K562 (cell line): ENCODE data around the gene UFSP1. TPM values are rescaled to one million over a fixed set of nuclear protein-coding genes. Genes with fewer than 3 reads are reported as not detected.

ENCODE experiments used
- ETV6 ChIP-seq, 3 experiments: fragments of 150-350 bp in 1 of 3; sonication (generic) in 1 of 3; formaldehyde crosslinking in 1 of 3; IDR thresholded peaks; 2 replicates each; pipeline versions ENCODE4 v1.6.1 to v1.8.0; 2014 to 2022; ENCODE audit warnings: borderline replicate concordance in 2 of 3, low read depth in 2 of 3, antibody characterized with exemption in 1 of 3, low read length in 1 of 3, mild to moderate bottlenecking in 1 of 3, missing genetic modification reagents in 1 of 3
- HCFC1 ChIP-seq: IDR thresholded peaks from 2 replicates; pipeline ENCODE4 v1.6.1; 2012; ENCODE audit warnings: low read depth, low read length, improper control_type of control experiment
- POLR2A ChIP-seq: fragments of 450-650 bp; conservative IDR thresholded peaks from 2 replicates; pipeline ENCODE4 v1.6.1; 2016
- STAG1 ChIP-seq: sonication (generic); formaldehyde crosslinking; IDR thresholded peaks from 2 replicates; pipeline ENCODE4 v1.5.0; 2020; ENCODE audit warnings: missing genetic modification reagents, borderline replicate concordance
- ZNF133 ChIP-seq: fragments of 250-450 bp; sonication (Bioruptor Pico); IDR thresholded peaks from 2 replicates; pipeline ENCODE4 v1.4.0; 2020; ENCODE audit warnings: mild to moderate bottlenecking
- ZNF436 ChIP-seq: fragments of 250-450, 450-650 bp; sonication (Bioruptor Pico); formaldehyde crosslinking; IDR thresholded peaks from 2 replicates; pipeline ENCODE4 v1.7.0; 2020; ENCODE audit warnings: mild to moderate bottlenecking
- polyA plus RNA-seq, 8 experiments: library from polyadenylated mRNA; depleted of rRNA in 4 of 8; stranded (reverse) in 5 of 8; unstranded in 3 of 8; fragments of >200 nt; fragmentation: Nextera tagmentation in 2 of 8; fragmentation: Illumina TruSeq in 1 of 8; extraction: Ambion mirVana in 2 of 8; extraction: Trizol in 1 of 8; gene quantifications; 2 replicates each; pipeline versions ENCODE4 v1.2.1 to v1.2.3, GENCODE V29; 2011 to 2014; ENCODE audit warnings: inconsistent platforms in 1 of 8, missing spikeins in 1 of 8
- total RNA-seq, 7 experiments: library from RNA; depleted of rRNA in 6 of 7; stranded (reverse); fragments of >200 nt in 6 of 7; fragmentation: Illumina TruSeq in 2 of 7; extraction: Trizol in 2 of 7; gene quantifications; 2 replicates each; pipeline versions ENCODE4 v1.2.1 to v1.2.3, GENCODE V29; 2011 to 2021; ENCODE audit warnings: low replicate concordance in 1 of 7
- TF ChIP-seq, protein P1 (sequence below): fragments of 450-650 bp; IDR thresholded peaks from 2 replicates; pipeline ENCODE4 v1.6.1; 2016; ENCODE audit warnings: missing biosample characterization, missing genetic modification characterization
- TF ChIP-seq, protein P2 (sequence below): sonication (generic); formaldehyde crosslinking; IDR thresholded peaks from 2 replicates; pipeline ENCODE4 v1.4.0; 2020; ENCODE audit warnings: mild to moderate bottlenecking, missing genetic modification reagents
- TF ChIP-seq, protein P3 (sequence below), 2 experiments: fragments of 450-650 bp in 1 of 2; sonication (generic) in 1 of 2; formaldehyde crosslinking; conservative IDR thresholded peaks; 2 replicates each; pipeline versions ENCODE4 v1.4.0 to v1.8.1; 2020 to 2022; ENCODE audit warnings: mild to moderate bottlenecking in 1 of 2, missing genetic modification reagents in 1 of 2
- TF ChIP-seq, protein P4 (sequence below): fragments of 450-650 bp; formaldehyde crosslinking; IDR thresholded peaks from 2 replicates; pipeline ENCODE4 v1.4.0; 2022; ENCODE audit warnings: missing genetic modification characterization
- TF ChIP-seq, protein P5 (sequence below): sonication (generic); formaldehyde crosslinking; IDR thresholded peaks from 2 replicates; pipeline ENCODE4 v1.8.0; 2022; ENCODE audit warnings: mild to moderate bottlenecking, low read depth, missing genetic modification reagents
- TF ChIP-seq, protein P6 (sequence below), 2 experiments: IDR thresholded peaks; 2 replicates each; pipeline ENCODE4 v1.6.1; 2012; ENCODE audit warnings: improper control_type of control experiment in 2 of 2, low read depth in 2 of 2, low read length in 2 of 2, borderline replicate concordance in 1 of 2
- TF ChIP-seq, protein P7 (sequence below): fragments of 250-450 bp; sonication (Bioruptor Pico); IDR thresholded peaks from 2 replicates; pipeline ENCODE4 v1.5.0; 2020; ENCODE audit warnings: mild to moderate bottlenecking

Gene UFSP1
- total and polyA plus RNA-seq, 9 of the 15 experiments (the other 6 are each of a cell fraction or from before 2014, with no cell fraction given): 0.50 to 18.8 (median 2.1) TPM

DNA sequence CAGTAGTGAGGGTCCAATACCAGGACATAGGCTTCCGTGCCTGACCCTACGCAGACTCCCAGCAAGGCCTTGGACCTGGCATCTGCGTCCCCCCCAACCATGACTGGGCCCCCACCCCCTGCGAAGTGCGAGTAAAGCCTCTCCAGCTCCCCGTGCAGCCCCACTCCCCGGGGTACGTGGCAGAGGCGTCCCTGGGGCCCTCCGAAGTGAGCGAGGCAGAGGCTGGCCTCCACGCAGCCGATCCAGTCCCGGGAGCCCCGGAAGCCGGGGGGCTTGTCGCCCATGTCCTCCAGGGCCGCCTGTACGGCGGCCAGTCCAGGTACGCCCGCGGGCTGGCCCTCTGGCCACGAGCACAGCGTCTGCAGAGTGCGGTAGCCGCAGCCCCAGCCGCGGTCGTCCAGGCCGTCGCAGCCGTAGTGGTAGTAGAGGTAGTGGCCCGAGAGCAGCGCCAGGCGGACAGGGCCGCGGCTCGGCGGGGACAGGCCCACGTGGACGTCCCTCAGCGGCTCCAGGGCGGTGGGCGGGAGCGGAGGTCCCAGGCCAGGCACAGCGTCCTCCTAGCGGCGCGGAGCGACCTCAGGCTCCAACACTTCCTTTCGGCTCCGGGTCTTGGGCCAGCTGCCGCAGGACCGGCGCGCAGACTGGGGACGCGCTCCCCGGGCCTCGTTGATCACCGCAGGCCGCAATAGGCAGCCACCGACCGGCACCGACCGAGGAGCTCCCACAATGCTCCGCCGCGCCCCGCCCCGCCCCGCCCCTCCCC is at the start of gene UFSP1 (continued):
- TF ChIP-seq, protein P1, sequence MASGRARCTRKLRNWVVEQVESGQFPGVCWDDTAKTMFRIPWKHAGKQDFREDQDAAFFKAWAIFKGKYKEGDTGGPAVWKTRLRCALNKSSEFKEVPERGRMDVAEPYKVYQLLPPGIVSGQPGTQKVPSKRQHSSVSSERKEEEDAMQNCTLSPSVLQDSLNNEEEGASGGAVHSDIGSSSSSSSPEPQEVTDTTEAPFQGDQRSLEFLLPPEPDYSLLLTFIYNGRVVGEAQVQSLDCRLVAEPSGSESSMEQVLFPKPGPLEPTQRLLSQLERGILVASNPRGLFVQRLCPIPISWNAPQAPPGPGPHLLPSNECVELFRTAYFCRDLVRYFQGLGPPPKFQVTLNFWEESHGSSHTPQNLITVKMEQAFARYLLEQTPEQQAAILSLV (tag): no peak
- TF ChIP-seq, protein P2, sequence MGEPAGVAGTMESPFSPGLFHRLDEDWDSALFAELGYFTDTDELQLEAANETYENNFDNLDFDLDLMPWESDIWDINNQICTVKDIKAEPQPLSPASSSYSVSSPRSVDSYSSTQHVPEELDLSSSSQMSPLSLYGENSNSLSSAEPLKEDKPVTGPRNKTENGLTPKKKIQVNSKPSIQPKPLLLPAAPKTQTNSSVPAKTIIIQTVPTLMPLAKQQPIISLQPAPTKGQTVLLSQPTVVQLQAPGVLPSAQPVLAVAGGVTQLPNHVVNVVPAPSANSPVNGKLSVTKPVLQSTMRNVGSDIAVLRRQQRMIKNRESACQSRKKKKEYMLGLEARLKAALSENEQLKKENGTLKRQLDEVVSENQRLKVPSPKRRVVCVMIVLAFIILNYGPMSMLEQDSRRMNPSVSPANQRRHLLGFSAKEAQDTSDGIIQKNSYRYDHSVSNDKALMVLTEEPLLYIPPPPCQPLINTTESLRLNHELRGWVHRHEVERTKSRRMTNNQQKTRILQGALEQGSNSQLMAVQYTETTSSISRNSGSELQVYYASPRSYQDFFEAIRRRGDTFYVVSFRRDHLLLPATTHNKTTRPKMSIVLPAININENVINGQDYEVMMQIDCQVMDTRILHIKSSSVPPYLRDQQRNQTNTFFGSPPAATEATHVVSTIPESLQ: peak; percentile 97; the same call in 1 of the 2 replicates
- TF ChIP-seq, protein P3, sequence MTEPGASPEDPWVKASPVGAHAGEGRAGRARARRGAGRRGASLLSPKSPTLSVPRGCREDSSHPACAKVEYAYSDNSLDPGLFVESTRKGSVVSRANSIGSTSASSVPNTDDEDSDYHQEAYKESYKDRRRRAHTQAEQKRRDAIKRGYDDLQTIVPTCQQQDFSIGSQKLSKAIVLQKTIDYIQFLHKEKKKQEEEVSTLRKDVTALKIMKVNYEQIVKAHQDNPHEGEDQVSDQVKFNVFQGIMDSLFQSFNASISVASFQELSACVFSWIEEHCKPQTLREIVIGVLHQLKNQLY (CRISPR knock-in tag; conservative IDR thresholded peaks at IDR 0.05): peak in 1 of 2 experiments; percentile 82; a peak in 1 of 4 replicates
- peak; percentile 84 for TF ChIP-seq POLR2A
- TF ChIP-seq, protein P4, sequence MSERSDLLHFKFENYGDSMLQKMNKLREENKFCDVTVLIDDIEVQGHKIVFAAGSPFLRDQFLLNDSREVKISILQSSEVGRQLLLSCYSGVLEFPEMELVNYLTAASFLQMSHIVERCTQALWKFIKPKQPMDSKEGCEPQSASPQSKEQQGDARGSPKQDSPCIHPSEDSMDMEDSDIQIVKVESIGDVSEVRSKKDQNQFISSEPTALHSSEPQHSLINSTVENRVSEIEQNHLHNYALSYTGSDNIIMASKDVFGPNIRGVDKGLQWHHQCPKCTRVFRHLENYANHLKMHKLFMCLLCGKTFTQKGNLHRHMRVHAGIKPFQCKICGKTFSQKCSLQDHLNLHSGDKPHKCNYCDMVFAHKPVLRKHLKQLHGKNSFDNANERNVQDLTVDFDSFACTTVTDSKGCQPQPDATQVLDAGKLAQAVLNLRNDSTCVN (CRISPR knock-in tag): 0 out of 2 replicates have a peak, but pooled peaks have one; percentile 38
- TF ChIP-seq, protein P5, sequence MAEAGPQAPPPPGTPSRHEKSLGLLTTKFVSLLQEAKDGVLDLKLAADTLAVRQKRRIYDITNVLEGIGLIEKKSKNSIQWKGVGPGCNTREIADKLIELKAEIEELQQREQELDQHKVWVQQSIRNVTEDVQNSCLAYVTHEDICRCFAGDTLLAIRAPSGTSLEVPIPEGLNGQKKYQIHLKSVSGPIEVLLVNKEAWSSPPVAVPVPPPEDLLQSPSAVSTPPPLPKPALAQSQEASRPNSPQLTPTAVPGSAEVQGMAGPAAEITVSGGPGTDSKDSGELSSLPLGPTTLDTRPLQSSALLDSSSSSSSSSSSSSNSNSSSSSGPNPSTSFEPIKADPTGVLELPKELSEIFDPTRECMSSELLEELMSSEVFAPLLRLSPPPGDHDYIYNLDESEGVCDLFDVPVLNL (CRISPR knock-in tag): peak; percentile 73; the same call in 1 of the 2 replicates
- TF ChIP-seq ETV6 (IDR thresholded peaks at IDR 0.05; ENCODE audit: borderline replicate concordance in 1 of 2, low read depth in 2 of 2, low read length in 1 of 2): no peak
- 0 out of 2 replicates have a peak, but pooled peaks have one; percentile 29 for TF ChIP-seq ETV6 (CRISPR knock-in tag; IDR thresholded peaks at IDR 0.05; ENCODE audit: borderline replicate concordance)
- TF ChIP-seq, protein P6, sequence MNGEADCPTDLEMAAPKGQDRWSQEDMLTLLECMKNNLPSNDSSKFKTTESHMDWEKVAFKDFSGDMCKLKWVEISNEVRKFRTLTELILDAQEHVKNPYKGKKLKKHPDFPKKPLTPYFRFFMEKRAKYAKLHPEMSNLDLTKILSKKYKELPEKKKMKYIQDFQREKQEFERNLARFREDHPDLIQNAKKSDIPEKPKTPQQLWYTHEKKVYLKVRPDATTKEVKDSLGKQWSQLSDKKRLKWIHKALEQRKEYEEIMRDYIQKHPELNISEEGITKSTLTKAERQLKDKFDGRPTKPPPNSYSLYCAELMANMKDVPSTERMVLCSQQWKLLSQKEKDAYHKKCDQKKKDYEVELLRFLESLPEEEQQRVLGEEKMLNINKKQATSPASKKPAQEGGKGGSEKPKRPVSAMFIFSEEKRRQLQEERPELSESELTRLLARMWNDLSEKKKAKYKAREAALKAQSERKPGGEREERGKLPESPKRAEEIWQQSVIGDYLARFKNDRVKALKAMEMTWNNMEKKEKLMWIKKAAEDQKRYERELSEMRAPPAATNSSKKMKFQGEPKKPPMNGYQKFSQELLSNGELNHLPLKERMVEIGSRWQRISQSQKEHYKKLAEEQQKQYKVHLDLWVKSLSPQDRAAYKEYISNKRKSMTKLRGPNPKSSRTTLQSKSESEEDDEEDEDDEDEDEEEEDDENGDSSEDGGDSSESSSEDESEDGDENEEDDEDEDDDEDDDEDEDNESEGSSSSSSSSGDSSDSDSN (IDR thresholded peaks at IDR 0.05; ENCODE audit: borderline replicate concordance in 1 of 2, low read depth in 2 of 2, low read length in 2 of 2): peak in 1 of 2 experiments; percentile 84; a peak in 3 of 4 replicates
- TF ChIP-seq ZNF133 (CRISPR knock-in tag): peak; percentile 68; the same call in 1 of the 2 replicates
- no peak; the same call in 1 of the 2 replicates for TF ChIP-seq ZNF436
- TF ChIP-seq STAG1 (CRISPR knock-in tag): no peak
- TF ChIP-seq HCFC1: peak; percentile 41; the same call in 1 of the 2 replicates
- TF ChIP-seq, protein P7, sequence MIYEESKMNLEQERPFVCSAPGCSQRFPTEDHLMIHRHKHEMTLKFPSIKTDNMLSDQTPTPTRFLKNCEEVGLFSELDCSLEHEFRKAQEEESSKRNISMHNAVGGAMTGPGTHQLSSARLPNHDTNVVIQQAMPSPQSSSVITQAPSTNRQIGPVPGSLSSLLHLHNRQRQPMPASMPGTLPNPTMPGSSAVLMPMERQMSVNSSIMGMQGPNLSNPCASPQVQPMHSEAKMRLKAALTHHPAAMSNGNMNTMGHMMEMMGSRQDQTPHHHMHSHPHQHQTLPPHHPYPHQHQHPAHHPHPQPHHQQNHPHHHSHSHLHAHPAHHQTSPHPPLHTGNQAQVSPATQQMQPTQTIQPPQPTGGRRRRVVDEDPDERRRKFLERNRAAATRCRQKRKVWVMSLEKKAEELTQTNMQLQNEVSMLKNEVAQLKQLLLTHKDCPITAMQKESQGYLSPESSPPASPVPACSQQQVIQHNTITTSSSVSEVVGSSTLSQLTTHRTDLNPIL (CRISPR knock-in tag): no peak
